Astrocyte (in vitro differentiated cells and primary cell): Measurements from ENCODE around the gene SCGB1A1. TPM values are rescaled to one million over a fixed set of nuclear protein-coding genes. Genes with fewer than 3 reads are reported as not detected.

Experiments used
- DNase-seq: peaks from one replicate; pipeline ENCODE4 v3.0.0-alpha.2; 2010; ENCODE audit warnings: low read depth
- FAIRE-seq: peaks from 2 replicates; lab custom pipeline; 2011; peaks lifted over from hg19 to GRCh38; lab: Jason Lieb, UNC
- H2AFZ ChIP-seq: 2 replicates; pipeline ENCODE4 v1.6.0; 2012; ENCODE audit warnings: low read depth, low read length, inconsistent platforms
- H3K27ac ChIP-seq: 2 replicates; pipeline ENCODE4 v1.5.1; 2011; ENCODE audit warnings: low read depth, low read length, inconsistent platforms
- H3K27me3 ChIP-seq: 2 replicates; pipeline ENCODE4 v1.6.0; 2011; ENCODE audit warnings: low read length, inconsistent platforms; ENCODE audit not compliant: insufficient read depth
- H3K36me3 ChIP-seq: 2 replicates; pipeline ENCODE4 v1.5.1; 2011; ENCODE audit warnings: low read length, inconsistent platforms; ENCODE audit not compliant: insufficient read depth
- H3K4me1 ChIP-seq: 2 replicates; pipeline ENCODE4 v1.5.1; 2011; ENCODE audit warnings: low read length, inconsistent platforms; ENCODE audit not compliant: insufficient read depth
- H3K4me2 ChIP-seq: 2 replicates; pipeline ENCODE4 v1.6.0; 2012; ENCODE audit warnings: low read length, inconsistent platforms
- H3K4me3 ChIP-seq: 2 replicates; pipeline ENCODE4 v1.5.1; 2011; ENCODE audit warnings: low read depth, mild to moderate bottlenecking, low read length, inconsistent platforms; ENCODE audit not compliant: insufficient read depth
- H3K79me2 ChIP-seq: 2 replicates; pipeline ENCODE4 v1.6.0; 2012; ENCODE audit warnings: mild to moderate bottlenecking, low read length, inconsistent platforms; ENCODE audit not compliant: insufficient read depth
- H3K9ac ChIP-seq: 2 replicates; pipeline ENCODE4 v1.6.0; 2012; ENCODE audit warnings: mild to moderate bottlenecking, low read length, inconsistent platforms
- H3K9me3 ChIP-seq: 2 replicates; pipeline ENCODE4 v1.5.1; 2012; ENCODE audit warnings: low read depth, mild to moderate bottlenecking, low read length, inconsistent platforms; ENCODE audit not compliant: insufficient read depth
- H4K20me1 ChIP-seq: 2 replicates; pipeline ENCODE4 v1.6.0; 2012; ENCODE audit warnings: low read length, inconsistent platforms; ENCODE audit not compliant: insufficient read depth
- H3K27ac Mint-ChIP-seq: one replicate; pipeline ENCODE4 v1.8.0; 2021; ENCODE audit warnings: mild to moderate bottlenecking, mixed read lengths; ENCODE audit not compliant: unreplicated experiment
- H3K27me3 Mint-ChIP-seq: one replicate; pipeline ENCODE4 v1.8.0; 2021; ENCODE audit warnings: low read depth, mixed read lengths; ENCODE audit not compliant: unreplicated experiment
- H3K36me3 Mint-ChIP-seq: one replicate; pipeline ENCODE4 v1.8.0; 2021; ENCODE audit warnings: low read depth, mixed read lengths; ENCODE audit not compliant: unreplicated experiment
- H3K4me1 Mint-ChIP-seq: one replicate; pipeline ENCODE4 v1.8.0; 2021; ENCODE audit warnings: low read depth, mixed read lengths; ENCODE audit not compliant: unreplicated experiment
- H3K4me3 Mint-ChIP-seq: one replicate; pipeline ENCODE4 v1.8.0; 2021; ENCODE audit warnings: mild to moderate bottlenecking, moderate library complexity, mixed read lengths; ENCODE audit not compliant: unreplicated experiment
- H3K9me3 Mint-ChIP-seq: one replicate; pipeline ENCODE4 v1.8.0; 2021; ENCODE audit warnings: mild to moderate bottlenecking, mixed read lengths; ENCODE audit not compliant: unreplicated experiment
- CTCF ChIP-seq: IDR thresholded peaks from 2 replicates; pipeline ENCODE4 v1.5.1; 2011; ENCODE audit warnings: low read depth, mild to moderate bottlenecking, inconsistent platforms, low read length, moderate library complexity; ENCODE audit not compliant: insufficient read depth
- EZH2 ChIP-seq: IDR thresholded peaks from 2 replicates; pipeline ENCODE4 v1.6.1; 2012; ENCODE audit warnings: mild to moderate bottlenecking, low read length, inconsistent platforms; ENCODE audit not compliant: insufficient read depth
- total RNA-seq: library from RNA; stranded (reverse); gene quantifications from 2 replicates; pipeline ENCODE4 v1.2.1, GENCODE V29; 2021

Gene SCGB1A1
- total RNA-seq, 1 donor from 2014 or later: not detected

DNA sequence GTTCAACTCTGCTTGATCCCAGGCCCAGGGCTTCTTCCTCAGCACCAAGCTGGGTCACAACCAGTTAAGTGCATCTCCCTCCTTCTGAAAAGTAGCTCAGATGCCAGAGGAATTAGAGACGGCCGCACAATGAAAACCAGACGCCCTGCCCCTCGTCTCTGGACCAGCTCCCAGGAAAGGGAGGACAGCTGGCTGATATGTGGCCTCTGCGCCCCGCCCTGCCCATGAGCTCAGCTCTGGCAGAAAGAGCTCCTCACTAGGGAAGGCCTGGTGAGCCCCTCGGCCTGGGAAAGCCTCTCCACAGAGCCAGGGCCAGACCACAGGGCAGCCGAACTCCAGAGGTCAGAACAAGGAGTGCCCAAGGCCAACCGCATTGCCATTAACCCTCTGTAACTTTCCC, 18.1 kb upstream of the SCGB1A1 start:
- no peak overlapping the region for H3K27ac Mint-ChIP-seq
- H3K27ac ChIP-seq: no peak overlapping the region
- H3K4me2 ChIP-seq: peak overlapping the region; percentile 21

DNA sequence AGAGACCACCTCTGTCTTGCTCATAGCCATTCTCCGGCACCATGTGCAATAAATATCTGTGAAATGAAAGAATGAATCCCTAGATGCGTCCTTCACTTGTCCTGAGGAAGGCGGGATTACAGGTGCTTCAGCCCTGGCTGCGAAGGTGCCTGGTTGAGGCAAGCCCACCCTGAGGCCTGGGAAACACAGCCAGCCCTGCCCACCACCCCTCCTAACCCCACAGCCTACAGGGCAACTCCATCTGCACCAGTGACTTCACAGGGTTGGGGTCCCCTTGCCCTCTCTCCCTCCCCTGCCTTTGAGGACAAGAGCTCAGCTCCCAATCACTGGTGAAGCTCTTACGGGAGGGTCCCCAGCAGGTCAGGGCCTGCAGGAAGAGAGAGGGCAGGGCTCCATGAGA, 17.5 kb upstream of the SCGB1A1 start:
- Histone ChIP-seq H3K4me1 (peaks cover 14% of the 10 kb centered on the region), H3K27ac (no peak overlapping the region), H3K9ac (no peak overlapping the region), H3K27me3 (no peaks in the 10 kb centered on the region), H3K79me2 (no peaks in the 10 kb centered on the region), H3K9me3 (no peaks in the 10 kb centered on the region), H3K4me2 (peak overlapping the region; percentile 21), H3K4me3 (no peak overlapping the region), H2AFZ (no peak overlapping the region), H3K36me3 (no peaks in the 10 kb centered on the region), H4K20me1 (no peaks in the 10 kb centered on the region)
- Mint-ChIP-seq H3K4me3 (no peak overlapping the region), H3K27me3 (peaks cover 19% of the 10 kb centered on the region), H3K27ac (no peak overlapping the region), H3K9me3 (no peaks in the 10 kb centered on the region), H3K36me3 (no peaks in the 10 kb centered on the region), H3K4me1 (peaks cover 10% of the 10 kb centered on the region)
- TF ChIP-seq CTCF (no peak), EZH2 (no peak)
- FAIRE-seq (no peak), DNase-seq (no peak)

More for the DNA sequence above, 18.1 kb upstream of the SCGB1A1 start:
- no peaks in the 10 kb centered on the region for H3K36me3 ChIP-seq
- Mint-ChIP-seq H3K9me3 (no peaks in the 10 kb centered on the region), H3K27me3 (peaks cover 19% of the 10 kb centered on the region), H3K4me3 (no peak overlapping the region), H3K36me3 (no peaks in the 10 kb centered on the region), H3K4me1 (peaks cover 10% of the 10 kb centered on the region)
- H3K4me3 ChIP-seq: no peak overlapping the region
- H3K9me3 ChIP-seq: no peaks in the 10 kb centered on the region
- FAIRE-seq (no peak), DNase-seq (peak; percentile 85)
- peaks cover 14% of the 10 kb centered on the region for H3K4me1 ChIP-seq
- H3K79me2 ChIP-seq: no peaks in the 10 kb centered on the region
- H2AFZ ChIP-seq: peak overlapping the region; percentile 16
- TF ChIP-seq CTCF (no peak), EZH2 (no peak)
- H3K9ac ChIP-seq: no peak overlapping the region
- no peaks in the 10 kb centered on the region for H3K27me3 ChIP-seq
- H4K20me1 ChIP-seq: no peaks in the 10 kb centered on the region

DNA sequence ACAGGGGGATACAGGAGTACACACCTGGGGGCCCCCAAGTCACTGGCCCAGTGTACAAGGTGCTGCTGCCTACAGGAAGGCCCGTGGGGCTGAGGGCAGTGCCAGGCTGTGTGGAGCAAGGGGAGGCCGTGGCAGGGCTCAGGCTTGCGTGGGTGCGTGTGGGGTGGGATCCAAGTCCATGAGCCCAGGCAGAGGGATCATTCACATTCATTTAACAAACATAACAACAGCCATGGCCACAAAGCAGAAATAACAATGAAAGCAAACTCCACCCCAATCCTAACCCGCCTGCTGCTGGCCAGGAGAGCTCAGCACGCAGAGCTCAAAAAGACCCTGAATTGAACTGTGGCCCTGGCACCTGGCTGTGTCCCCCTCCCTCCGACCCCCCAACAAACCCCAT, 17.0 kb upstream of the SCGB1A1 start:
- H3K27me3 ChIP-seq: no peaks in the 10 kb centered on the region
- Mint-ChIP-seq H3K4me1 (peaks cover 10% of the 10 kb centered on the region), H3K4me3 (no peak overlapping the region), H3K27ac (no peak overlapping the region), H3K27me3 (peaks cover 22% of the 10 kb centered on the region), H3K9me3 (no peaks in the 10 kb centered on the region), H3K36me3 (no peaks in the 10 kb centered on the region)
- H3K79me2 ChIP-seq: no peaks in the 10 kb centered on the region
- no peak overlapping the region for H3K9ac ChIP-seq
- no peaks in the 10 kb centered on the region for H4K20me1 ChIP-seq
- no peak overlapping the region for H2AFZ ChIP-seq
- H3K9me3 ChIP-seq: no peaks in the 10 kb centered on the region
- no peak overlapping the region for H3K4me2 ChIP-seq
- FAIRE-seq (no peak), DNase-seq (no peak)
- no peak overlapping the region for H3K27ac ChIP-seq
- no peaks in the 10 kb centered on the region for H3K36me3 ChIP-seq
- H3K4me1 ChIP-seq: peaks cover 14% of the 10 kb centered on the region
- TF ChIP-seq EZH2 (no peak), CTCF (no peak)
- H3K4me3 ChIP-seq: no peak overlapping the region
